Astrocyte of the spinal cord (primary cell): Measurements from ENCODE around the gene DIO1.

Experiments used
- DNase-seq: peaks from one replicate; pipeline ENCODE4 v3.0.0; 2011; ENCODE audit warnings: low read depth, low spot score
- H3K4me3 ChIP-seq: 2 replicates; pipeline ENCODE4 v1.5.1; 2011; ENCODE audit warnings: low read depth, mild to moderate bottlenecking, low read length, moderate library complexity
- CTCF ChIP-seq: IDR thresholded peaks from 2 replicates; pipeline ENCODE4 v1.5.1; 2012; ENCODE audit warnings: low read depth, mild to moderate bottlenecking, low read length, inconsistent platforms
- in situ Hi-C: cut with HindIII; loops from 2 replicates; pipeline ENCODE4 v1.10.0; 2017; ENCODE audit warnings: low sequenced_read_pairs

DIO1 gene

GRCh38 chr1:53893999-53894636, at the start of gene DIO1:
Gene DIO1, plus strand, starts transcription at chr1:53894187. Its CDS starts 24 bp downstream, at chr1:53894211.
- TF ChIP-seq CTCF = no peak
- in situ Hi-C loops = no loop called here
- no peak for DNase-seq
- no peak within 1 kb of the TSS for H3K4me3 ChIP-seq

GRCh38 chr1:53847980-53848379, 46.0 kb upstream of the DIO1 start:
- no peak for DNase-seq
- H3K4me3 ChIP-seq = no peak overlapping the region
- in situ Hi-C loops = no loop called here
- TF ChIP-seq CTCF = no peak

- no peak for DNase-seq
- in situ Hi-C loops = no loop called here
- H3K4me3 ChIP-seq = no peak overlapping the region
- no peak for TF ChIP-seq CTCF
Measured at GRCh38 chr1:53850082-53850673, 43.8 kb upstream of the DIO1 start.

GRCh38 chr1:53851571-53852285, 42.3 kb upstream of the DIO1 start:
- DNase-seq = no peak
- no peak overlapping the region for H3K4me3 ChIP-seq
- in situ Hi-C loops = no loop called here
- TF ChIP-seq CTCF = no peak

GRCh38 chr1:53860967-53861411, 33.0 kb upstream of the DIO1 start:
- TF ChIP-seq CTCF = peak; percentile 86
- DNase-seq = peak; percentile 54
- in situ Hi-C loops = no loop called here
- no peak overlapping the region for H3K4me3 ChIP-seq

DNA sequence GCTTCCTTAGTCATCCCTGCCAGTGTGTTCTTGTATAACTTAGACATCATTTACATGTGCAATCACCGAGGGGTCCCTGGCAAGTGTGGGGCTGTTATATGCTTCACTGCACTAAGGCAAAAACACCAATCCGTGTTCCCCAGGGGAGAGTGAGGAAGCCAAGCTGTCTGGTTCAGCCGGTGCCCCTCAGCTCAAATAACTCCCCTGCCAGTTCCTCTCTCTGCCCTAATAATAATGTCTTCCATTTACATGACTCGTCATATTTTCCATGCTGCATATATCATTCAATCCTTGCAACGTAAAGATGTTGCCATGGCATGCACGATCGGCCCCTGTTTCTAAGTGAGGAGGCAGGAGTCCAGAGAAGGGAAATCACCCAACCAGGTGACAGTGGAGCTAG, 31.5 kb upstream of the DIO1 start:
- in situ Hi-C loops = no loop called here
- TF ChIP-seq CTCF = no peak
- H3K4me3 ChIP-seq = no peak overlapping the region
- DNase-seq = no peak
